ENCODE measurements around the gene QKI.
"Not testable (repeated sequence)": the region's sequence is repeated elsewhere in the genome, so short reads cannot be mapped to it uniquely, and the experiment has no call there.

The QKI gene

DNA sequence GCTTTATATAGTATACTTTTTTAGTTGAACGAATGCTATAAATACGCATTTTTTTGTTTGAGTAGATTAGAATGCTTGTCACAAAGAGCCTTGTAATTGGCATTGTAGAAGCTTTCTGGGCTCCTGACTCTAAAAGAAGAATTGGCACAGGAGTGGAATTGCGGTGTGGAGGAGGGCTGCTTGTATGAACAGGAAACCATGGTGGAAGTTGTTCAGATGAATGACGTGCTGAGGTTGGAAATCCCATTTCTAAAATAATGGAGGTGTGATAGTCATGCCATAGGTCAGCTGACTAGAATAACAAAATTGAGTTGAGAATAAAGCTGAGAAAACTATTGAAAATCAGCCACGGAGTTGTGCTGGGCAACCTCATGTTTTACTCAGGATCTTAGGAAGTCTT is 174.9 kb downstream of the QKI start:
- DNase-seq (ENCODE audit: low spot score in 2 of 2) (no peak), ATAC-seq (no peak)
- Mint-ChIP-seq H3K36me3 (peaks cover 6% of the 10 kb centered on the region), H3K4me3 (no peak overlapping the region), H3K4me1 (peaks cover 6% of the 10 kb centered on the region), H3K27ac (no peak overlapping the region), H3K9me3 (peaks cover 18% of the 10 kb centered on the region)

DNA sequence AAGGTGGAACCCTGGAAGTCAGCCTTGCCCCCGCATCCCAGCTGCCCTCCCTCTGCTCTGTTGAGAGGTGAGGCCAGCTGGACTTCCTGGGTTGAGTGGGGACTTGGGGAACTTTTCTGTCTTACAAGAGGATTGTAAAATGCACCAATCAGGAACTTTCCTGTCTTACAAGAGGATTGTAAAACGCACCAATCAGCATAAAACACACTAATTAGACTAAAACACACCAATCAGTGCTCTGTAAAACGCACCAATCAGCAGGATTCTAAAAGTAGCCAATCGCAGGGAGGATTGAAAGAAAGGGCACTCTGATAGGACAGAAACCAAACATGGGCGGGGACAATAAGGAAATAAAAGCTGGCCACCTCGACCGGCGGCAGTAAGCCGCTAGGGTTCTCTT is 175.6 kb downstream of the QKI start:
- ATAC-seq; H3K4me3 Mint-ChIP-seq; DNase-seq (ENCODE audit: low spot score in 2 of 2); H3K27ac Mint-ChIP-seq; H3K4me1 Mint-ChIP-seq; H3K36me3 Mint-ChIP-seq: not testable (repeated sequence)
- H3K9me3 Mint-ChIP-seq = peaks cover 18% of the 10 kb centered on the region

DNA sequence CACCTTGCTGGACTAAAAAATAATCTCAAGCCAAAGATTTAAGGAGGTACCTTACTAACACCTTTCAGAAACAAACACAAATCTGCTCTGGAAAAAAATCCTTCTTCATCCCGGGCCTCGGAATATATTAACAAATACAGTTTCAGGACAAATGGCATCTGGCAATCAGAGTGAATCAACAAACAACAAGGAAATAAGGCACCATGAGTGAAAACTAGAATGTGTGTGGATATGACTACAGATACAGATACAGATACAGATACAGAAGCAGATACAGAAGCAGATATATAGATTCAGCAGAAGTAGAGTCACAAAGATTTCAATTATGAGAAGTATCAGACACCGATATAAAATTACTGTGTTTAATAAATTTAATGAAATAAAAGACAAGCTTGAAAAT is 178.4 kb downstream of the QKI start:
- Mint-ChIP-seq H3K9me3 (peaks cover 18% of the 10 kb centered on the region), H3K36me3 (peaks cover 6% of the 10 kb centered on the region), H3K4me3 (no peak overlapping the region), H3K4me1 (no peaks in the 10 kb centered on the region), H3K27ac (no peak overlapping the region)
- DNase-seq (ENCODE audit: low spot score in 2 of 2) = no peak
- no peak for ATAC-seq

- Mint-ChIP-seq H3K4me1 (no peaks in the 10 kb centered on the region), H3K36me3 (no peaks in the 10 kb centered on the region), H3K4me3 (no peak overlapping the region), H3K27ac (no peak overlapping the region), H3K9me3 (peaks cover 12% of the 10 kb centered on the region)
- no peak for ATAC-seq
- no peak for DNase-seq (ENCODE audit: low spot score in 2 of 2)
Observed at GRCh38 chr6:163596174-163596573, 181.7 kb downstream of the QKI start.

- ATAC-seq = no peak
- H3K27ac Mint-ChIP-seq = no peak overlapping the region
- no peaks in the 10 kb centered on the region for H3K9me3 Mint-ChIP-seq
- no peak for DNase-seq (ENCODE audit: low spot score in 2 of 2)
- H3K36me3 Mint-ChIP-seq = no peaks in the 10 kb centered on the region
- H3K4me1 Mint-ChIP-seq = no peaks in the 10 kb centered on the region
- no peak overlapping the region for H3K4me3 Mint-ChIP-seq
Observed at GRCh38 chr6:163599136-163599535, 184.6 kb downstream of the QKI start.

GRCh38 chr6:163599684-163600083 is 185.2 kb downstream of the QKI start:
- Mint-ChIP-seq H3K4me3 (no peak overlapping the region), H3K36me3 (no peaks in the 10 kb centered on the region), H3K4me1 (no peaks in the 10 kb centered on the region), H3K27ac (no peak overlapping the region), H3K9me3 (no peaks in the 10 kb centered on the region)
- no peak for ATAC-seq
- no peak for DNase-seq (ENCODE audit: low spot score in 2 of 2)

DNA sequence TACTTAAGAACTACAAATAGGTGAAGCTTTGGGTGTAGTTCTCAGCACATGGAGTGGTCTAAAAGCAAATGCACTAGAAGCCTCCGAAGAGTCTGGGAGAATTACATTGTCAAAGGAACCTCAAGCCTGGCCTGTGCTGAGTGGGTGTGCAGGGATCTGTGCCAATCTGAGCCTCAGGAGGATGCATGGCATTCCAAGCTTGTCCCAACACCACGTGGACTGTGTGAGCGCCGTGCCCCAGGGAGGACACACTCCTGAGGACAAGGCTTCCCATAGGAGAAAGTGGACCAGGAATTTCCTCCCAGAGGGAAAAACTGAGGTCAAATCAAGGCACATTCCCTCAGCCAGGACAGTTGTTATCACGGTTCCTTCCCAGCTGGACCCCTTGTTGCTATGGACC is 185.8 kb downstream of the QKI start:
- Mint-ChIP-seq H3K4me3 (no peak overlapping the region), H3K36me3 (no peaks in the 10 kb centered on the region), H3K4me1 (no peaks in the 10 kb centered on the region), H3K27ac (no peak overlapping the region), H3K9me3 (no peaks in the 10 kb centered on the region)
- ATAC-seq = peak; percentile 21
- DNase-seq (ENCODE audit: low spot score in 2 of 2) = no peak

DNA sequence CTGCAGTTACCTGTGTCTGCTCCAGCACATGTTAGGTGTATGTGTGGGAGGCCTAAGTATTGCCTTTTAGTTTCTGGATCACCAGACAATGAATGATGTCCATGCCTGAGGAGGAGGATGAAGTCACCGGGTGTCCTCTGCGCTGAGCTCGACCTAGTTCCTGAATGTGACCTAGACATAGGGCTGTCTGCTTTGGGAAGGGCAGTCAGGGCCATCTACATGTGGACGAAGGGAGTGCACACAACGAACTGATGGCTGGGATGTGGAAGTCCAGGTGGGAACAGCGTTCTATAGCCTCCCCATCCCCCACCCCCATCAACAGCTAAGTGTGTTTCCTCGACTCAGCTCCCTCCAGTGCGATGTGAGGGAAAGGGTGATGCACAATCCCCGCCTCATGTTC is 186.3 kb downstream of the QKI start:
- Mint-ChIP-seq H3K4me3 (no peak overlapping the region), H3K27ac (no peak overlapping the region), H3K9me3 (no peaks in the 10 kb centered on the region), H3K36me3 (no peaks in the 10 kb centered on the region), H3K4me1 (no peaks in the 10 kb centered on the region)
- peak; percentile 28 for ATAC-seq
- no peak for DNase-seq (ENCODE audit: low spot score in 2 of 2)

DNA sequence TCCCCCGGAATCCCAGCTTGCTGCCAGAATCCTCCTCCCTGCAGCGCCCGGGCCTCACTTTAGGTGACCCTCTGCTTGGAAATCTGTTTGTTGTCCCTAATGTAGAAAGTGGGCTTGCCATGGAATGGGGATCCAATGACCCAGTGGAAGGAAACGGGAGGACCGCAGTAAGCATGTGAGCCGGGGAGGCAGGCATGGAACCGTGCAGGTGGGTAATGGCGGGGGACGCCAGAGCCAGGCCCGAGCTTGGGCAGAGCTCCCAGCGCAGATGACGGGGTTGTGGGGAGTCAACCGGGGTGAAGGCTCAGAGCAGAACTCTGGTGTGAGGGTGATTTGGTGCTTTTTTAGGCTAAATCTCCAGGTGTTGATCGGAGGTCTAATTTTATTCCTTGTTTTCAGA is 188.3 kb downstream of the QKI start:
- H3K4me3 Mint-ChIP-seq = no peak overlapping the region
- peaks cover 2% of the 10 kb centered on the region for H3K4me1 Mint-ChIP-seq
- H3K36me3 Mint-ChIP-seq = no peaks in the 10 kb centered on the region
- H3K27ac Mint-ChIP-seq = no peak overlapping the region
- DNase-seq (ENCODE audit: low spot score in 2 of 2) = no peak
- H3K9me3 Mint-ChIP-seq = no peaks in the 10 kb centered on the region
- no peak for ATAC-seq

DNA sequence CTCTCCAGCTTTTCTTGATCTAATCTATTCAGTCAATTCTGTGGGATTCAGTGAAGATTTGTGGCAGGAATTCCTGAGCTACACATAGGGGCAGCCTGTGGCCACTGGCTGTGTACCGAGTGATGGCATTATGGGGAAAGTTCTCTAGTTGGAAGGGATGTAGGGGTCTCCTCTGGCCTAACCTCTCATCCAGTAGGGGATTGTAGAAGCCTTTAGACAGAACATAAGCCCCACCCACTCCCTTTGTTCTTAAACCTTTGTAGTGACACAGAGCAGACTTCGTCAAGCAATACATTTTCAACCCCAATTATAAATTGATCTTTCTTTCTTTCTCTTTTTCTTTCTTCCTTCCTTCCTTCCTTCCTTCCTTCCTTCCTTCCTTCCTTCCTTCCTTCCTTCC is 188.9 kb downstream of the QKI start:
- Mint-ChIP-seq H3K36me3 (no peaks in the 10 kb centered on the region), H3K27ac (no peak overlapping the region), H3K4me3 (no peak overlapping the region), H3K4me1 (peaks cover 7% of the 10 kb centered on the region), H3K9me3 (no peaks in the 10 kb centered on the region)
- no peak for DNase-seq (ENCODE audit: low spot score in 2 of 2)
- no peak for ATAC-seq

- Mint-ChIP-seq H3K4me1 (peaks cover 9% of the 10 kb centered on the region), H3K9me3 (no peaks in the 10 kb centered on the region), H3K27ac (no peak overlapping the region), H3K36me3 (no peaks in the 10 kb centered on the region), H3K4me3 (no peak overlapping the region)
- DNase-seq (ENCODE audit: low spot score in 2 of 2) (no peak), ATAC-seq (no peak)
Observed at GRCh38 chr6:163605385-163606097, 191.0 kb downstream of the QKI start.

DNA sequence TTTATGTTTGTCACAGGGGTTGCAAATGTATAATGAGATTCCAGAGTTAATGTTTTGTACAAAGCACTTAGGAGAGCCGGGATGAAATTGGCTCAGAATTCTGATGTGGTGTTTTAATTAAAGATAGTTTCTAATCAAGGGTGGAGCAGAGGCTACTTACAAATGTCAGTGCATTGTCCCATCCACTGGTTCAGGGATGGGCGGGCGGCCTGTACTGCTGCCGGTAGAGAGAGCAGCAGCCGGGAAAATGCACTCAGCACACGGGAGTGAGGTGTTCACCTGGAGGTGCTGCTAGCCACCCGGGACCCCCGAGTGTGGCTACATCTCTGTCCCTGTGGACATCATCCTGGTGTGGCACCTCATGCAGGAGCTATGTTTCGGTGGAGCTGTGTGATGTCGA is 193.3 kb downstream of the QKI start:
- ATAC-seq = no peak
- no peak overlapping the region for H3K4me3 Mint-ChIP-seq
- H3K27ac Mint-ChIP-seq = no peak overlapping the region
- H3K36me3 Mint-ChIP-seq = no peaks in the 10 kb centered on the region
- no peak for DNase-seq (ENCODE audit: low spot score in 2 of 2)
- H3K9me3 Mint-ChIP-seq = no peaks in the 10 kb centered on the region
- peaks cover 9% of the 10 kb centered on the region for H3K4me1 Mint-ChIP-seq

DNA sequence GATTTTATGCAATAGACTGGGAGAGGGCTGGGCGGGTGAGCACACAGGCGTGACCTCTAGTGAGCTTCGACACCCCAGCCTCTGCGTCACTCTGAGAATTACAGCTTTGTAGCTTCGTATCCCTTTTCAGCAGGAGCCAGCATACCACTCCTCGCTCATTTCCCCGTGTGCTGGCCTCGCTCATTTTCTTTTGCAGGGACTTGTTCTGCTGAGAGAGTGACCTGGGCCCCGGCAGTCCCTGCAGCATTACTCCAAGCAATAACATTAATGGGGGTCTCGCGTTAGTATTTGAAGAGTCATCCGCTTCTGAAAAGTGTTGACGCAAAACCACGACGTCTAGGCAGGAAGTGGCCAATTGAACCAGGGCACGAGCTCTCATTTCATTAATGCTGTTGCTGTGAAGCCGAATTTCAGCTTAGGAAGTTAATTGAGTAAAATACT is 193.7 kb downstream of the QKI start:
- no peaks in the 10 kb centered on the region for H3K9me3 Mint-ChIP-seq
- peaks cover 9% of the 10 kb centered on the region for H3K4me1 Mint-ChIP-seq
- no peak overlapping the region for H3K4me3 Mint-ChIP-seq
- DNase-seq (ENCODE audit: low spot score in 2 of 2) (no peak), ATAC-seq (peak; percentile 24)
- no peak overlapping the region for H3K27ac Mint-ChIP-seq
- no peaks in the 10 kb centered on the region for H3K36me3 Mint-ChIP-seq

DNA sequence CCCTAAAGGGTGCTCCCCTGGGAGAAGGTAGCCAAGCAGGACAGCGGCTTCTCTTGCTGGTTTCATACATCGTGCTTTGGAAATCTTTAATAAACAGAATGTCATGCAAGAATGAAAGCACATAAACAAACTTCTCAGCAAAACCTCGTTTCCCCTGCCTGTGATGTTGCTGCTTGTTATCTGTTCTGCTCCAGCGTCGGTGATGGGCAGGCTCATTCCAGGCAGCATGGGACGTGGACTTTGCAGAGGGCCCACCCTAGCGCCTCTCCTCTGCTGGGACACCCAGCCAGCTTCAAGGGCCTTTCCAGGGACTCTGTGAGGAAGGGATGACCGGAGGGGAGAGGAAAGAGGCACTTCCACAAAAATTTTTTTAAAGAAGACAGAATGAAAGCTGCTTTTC is 197.7 kb downstream of the QKI start:
- DNase-seq (ENCODE audit: low spot score in 2 of 2) (no peak), ATAC-seq (no peak)
- Mint-ChIP-seq H3K9me3 (no peaks in the 10 kb centered on the region), H3K4me3 (no peak overlapping the region), H3K36me3 (no peaks in the 10 kb centered on the region), H3K27ac (no peak overlapping the region), H3K4me1 (peaks cover 9% of the 10 kb centered on the region)

- Mint-ChIP-seq H3K4me1 (peaks cover 5% of the 10 kb centered on the region), H3K27ac (no peak overlapping the region)
- no peak for ATAC-seq
Observed at GRCh38 chr6:163613025-163613424, 198.5 kb downstream of the QKI start.

GRCh38 chr6:163613668-163614067 is 199.2 kb downstream of the QKI start:
- Mint-ChIP-seq H3K4me1 (no peaks in the 10 kb centered on the region), H3K9me3 (no peaks in the 10 kb centered on the region), H3K4me3 (no peak overlapping the region), H3K36me3 (no peaks in the 10 kb centered on the region), H3K27ac (no peak overlapping the region)
- ATAC-seq (no peak), DNase-seq (ENCODE audit: low spot score in 2 of 2) (no peak)

More at GRCh38 chr6:163613025-163613424, 198.5 kb downstream of the QKI start:
- DNase-seq (ENCODE audit: low spot score in 2 of 2) = no peak
- Mint-ChIP-seq H3K36me3 (no peaks in the 10 kb centered on the region), H3K4me3 (no peak overlapping the region), H3K9me3 (no peaks in the 10 kb centered on the region)

GRCh38 chr6:163616452-163616851 is 201.9 kb downstream of the QKI start:
- ATAC-seq (no peak), DNase-seq (ENCODE audit: low spot score in 2 of 2) (no peak)
- no peak overlapping the region for H3K4me3 Mint-ChIP-seq
- no peak overlapping the region for H3K27ac Mint-ChIP-seq
- no peaks in the 10 kb centered on the region for H3K36me3 Mint-ChIP-seq
- H3K4me1 Mint-ChIP-seq = no peaks in the 10 kb centered on the region
- no peaks in the 10 kb centered on the region for H3K9me3 Mint-ChIP-seq
